Neutrophil (primary cell): ENCODE data around the gene GAD1.

Experiments
- H3K27ac ChIP-seq: fragments of 200-600 bp; sonication (generic); 2 replicates; pipeline ENCODE4 v1.5.1; 2016; ENCODE audit warnings: mild to moderate bottlenecking, moderate library complexity
- H3K27me3 ChIP-seq: fragments of 200-600 bp; sonication (generic); 2 replicates; pipeline ENCODE4 v1.6.0; 2016; ENCODE audit warnings: mild to moderate bottlenecking
- H3K36me3 ChIP-seq: fragments of 200-600 bp; sonication (generic); 2 replicates; pipeline ENCODE4 v1.5.1; 2017
- H3K4me1 ChIP-seq, 2 experiments: fragments of 200-600 bp in 1 of 2; sonication (generic) in 1 of 2; 1 replicate in 1 of 2; 2 replicates in 1 of 2; pipeline versions ENCODE4 v1.5.1 to v1.6.1; 2013 to 2016; ENCODE audit warnings: low read depth in 1 of 2, low read length in 1 of 2, mild to moderate bottlenecking in 1 of 2, moderate library complexity in 1 of 2; ENCODE audit not compliant: control insufficient read depth in 1 of 2, insufficient read depth in 1 of 2
- H3K4me3 ChIP-seq, 2 experiments: fragments of 200-600 bp in 1 of 2; sonication (generic) in 1 of 2; 1 replicate in 1 of 2; 2 replicates in 1 of 2; pipeline ENCODE4 v1.5.1; 2013 to 2016; ENCODE audit warnings: low read depth in 1 of 2, low read length in 1 of 2, mild to moderate bottlenecking in 1 of 2, moderate library complexity in 1 of 2
- H3K9me3 ChIP-seq: fragments of 200-600 bp; sonication (generic); 2 replicates; pipeline ENCODE4 v1.5.1; 2016
- TF ChIP-seq, protein P1 (sequence below): fragments of 200-600 bp; sonication (generic); IDR thresholded peaks from 2 replicates; pipeline ENCODE4 v1.5.1; 2016; ENCODE audit warnings: antibody characterized with exemption

GAD1 gene

DNA sequence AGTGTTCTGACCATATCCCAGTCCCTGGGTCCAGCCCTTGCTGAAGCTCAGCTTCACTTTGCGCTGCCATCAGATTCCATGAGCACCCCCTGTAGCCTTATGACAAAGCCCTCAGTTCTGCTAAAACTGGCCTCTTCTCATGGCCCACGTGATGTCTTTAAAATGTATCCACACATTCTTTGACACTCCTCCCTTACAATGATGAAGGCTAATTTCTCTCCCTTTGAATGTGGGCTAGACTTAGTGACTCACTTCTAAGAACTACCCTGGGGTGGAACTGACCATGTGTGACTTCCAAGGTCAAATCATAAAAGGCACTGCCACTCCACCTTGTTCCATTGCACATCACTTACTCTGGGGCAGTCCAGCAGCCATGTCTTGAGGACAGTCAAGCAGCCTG is 67.0 kb downstream of the GAD1 start:
- no peaks in the 10 kb centered on the region for H3K27me3 ChIP-seq
- no peaks in the 10 kb centered on the region for H3K9me3 ChIP-seq
- H3K27ac ChIP-seq: no peak overlapping the region
- no peaks in the 10 kb centered on the region for H3K36me3 ChIP-seq
- no peaks in the 10 kb centered on the region for H3K4me1 ChIP-seq
- no peak overlapping the region for H3K4me3 ChIP-seq
- TF ChIP-seq, protein P1, sequence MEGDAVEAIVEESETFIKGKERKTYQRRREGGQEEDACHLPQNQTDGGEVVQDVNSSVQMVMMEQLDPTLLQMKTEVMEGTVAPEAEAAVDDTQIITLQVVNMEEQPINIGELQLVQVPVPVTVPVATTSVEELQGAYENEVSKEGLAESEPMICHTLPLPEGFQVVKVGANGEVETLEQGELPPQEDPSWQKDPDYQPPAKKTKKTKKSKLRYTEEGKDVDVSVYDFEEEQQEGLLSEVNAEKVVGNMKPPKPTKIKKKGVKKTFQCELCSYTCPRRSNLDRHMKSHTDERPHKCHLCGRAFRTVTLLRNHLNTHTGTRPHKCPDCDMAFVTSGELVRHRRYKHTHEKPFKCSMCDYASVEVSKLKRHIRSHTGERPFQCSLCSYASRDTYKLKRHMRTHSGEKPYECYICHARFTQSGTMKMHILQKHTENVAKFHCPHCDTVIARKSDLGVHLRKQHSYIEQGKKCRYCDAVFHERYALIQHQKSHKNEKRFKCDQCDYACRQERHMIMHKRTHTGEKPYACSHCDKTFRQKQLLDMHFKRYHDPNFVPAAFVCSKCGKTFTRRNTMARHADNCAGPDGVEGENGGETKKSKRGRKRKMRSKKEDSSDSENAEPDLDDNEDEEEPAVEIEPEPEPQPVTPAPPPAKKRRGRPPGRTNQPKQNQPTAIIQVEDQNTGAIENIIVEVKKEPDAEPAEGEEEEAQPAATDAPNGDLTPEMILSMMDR: no peak

DNA sequence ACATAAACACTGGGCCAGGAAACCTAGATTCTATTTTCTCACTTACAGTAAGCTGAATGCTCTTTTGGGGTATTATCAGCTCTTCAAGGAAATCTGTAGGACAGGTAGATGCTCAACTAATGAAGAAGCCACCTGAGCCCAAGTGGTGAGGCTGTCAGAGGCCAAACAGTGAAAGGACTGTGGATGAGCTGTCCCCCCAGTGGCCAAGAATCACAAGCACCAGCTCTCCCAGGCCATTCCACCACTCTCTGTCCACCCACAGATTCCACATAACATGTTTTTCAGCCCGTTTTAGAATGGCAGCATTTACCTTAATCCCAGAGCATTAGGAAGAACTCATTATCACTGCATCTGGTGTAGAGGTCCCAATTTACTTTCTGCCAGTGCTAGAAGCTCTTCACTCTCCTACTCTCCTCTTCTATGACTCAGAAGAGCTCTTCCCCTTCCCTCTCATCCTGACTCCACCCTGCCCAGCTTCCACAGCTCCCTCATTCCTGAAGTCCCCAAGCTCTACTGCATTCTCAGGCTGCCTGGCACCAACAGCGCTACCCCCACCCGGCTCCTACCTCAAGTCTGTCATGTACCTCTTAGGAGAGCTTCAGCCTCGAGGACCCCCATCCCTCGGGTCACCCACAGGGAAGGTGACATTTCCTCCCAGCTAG is 68.6 kb downstream of the GAD1 start:
- TF ChIP-seq, protein P1: no peak
- Histone ChIP-seq H3K27me3 (no peaks in the 10 kb centered on the region), H3K4me1 (no peaks in the 10 kb centered on the region), H3K4me3 (no peak overlapping the region), H3K36me3 (no peaks in the 10 kb centered on the region), H3K27ac (no peak overlapping the region), H3K9me3 (no peaks in the 10 kb centered on the region)

DNA sequence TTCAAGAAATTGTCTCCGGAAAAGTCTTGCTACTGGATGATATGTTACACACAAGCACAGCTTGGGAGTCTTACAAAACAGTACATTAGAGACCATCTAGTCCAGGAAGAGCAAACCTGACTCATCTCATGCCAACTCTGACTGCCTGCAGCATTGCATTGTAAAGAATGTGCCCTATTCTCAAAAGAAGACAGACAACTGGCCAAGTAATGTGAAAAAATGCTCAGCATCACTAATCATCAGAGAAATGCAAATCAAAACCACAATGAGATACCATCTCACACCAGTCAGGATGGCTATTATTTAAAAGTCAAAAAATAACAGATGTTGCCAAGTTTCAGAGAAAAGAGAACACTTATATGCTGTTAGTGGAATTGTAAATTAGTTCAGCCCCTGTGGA is 69.7 kb downstream of the GAD1 start:
- TF ChIP-seq, protein P1: no peak
- no peak overlapping the region for H3K27ac ChIP-seq
- H3K4me1 ChIP-seq: no peaks in the 10 kb centered on the region

DNA sequence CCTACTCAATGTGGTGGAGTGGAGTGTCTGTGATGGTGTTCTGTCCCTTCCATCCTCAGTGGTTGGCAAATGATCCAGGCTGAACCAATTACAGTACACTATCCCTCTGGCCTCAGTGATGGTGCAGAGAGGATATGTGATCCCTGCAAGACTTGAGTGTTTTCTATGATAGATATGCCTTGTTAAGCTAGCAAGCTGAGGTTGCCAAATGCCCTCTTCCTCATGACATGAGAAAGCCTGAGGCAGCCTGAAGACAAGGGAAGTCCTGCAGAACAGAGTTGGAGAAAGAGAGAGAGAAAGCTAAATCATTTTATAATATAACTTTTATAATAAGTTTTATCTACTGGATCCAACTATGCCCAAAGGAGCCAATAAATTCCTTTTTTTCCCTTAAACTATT is 70.8 kb downstream of the GAD1 start:
- H3K27ac ChIP-seq: no peak overlapping the region
- TF ChIP-seq, protein P1: no peak
- no peaks in the 10 kb centered on the region for H3K27me3 ChIP-seq
- no peaks in the 10 kb centered on the region for H3K36me3 ChIP-seq
- H3K9me3 ChIP-seq: no peaks in the 10 kb centered on the region
- H3K4me3 ChIP-seq: no peak overlapping the region
- no peaks in the 10 kb centered on the region for H3K4me1 ChIP-seq

More for the DNA sequence above, 69.7 kb downstream of the GAD1 start:
- Histone ChIP-seq H3K27me3 (no peaks in the 10 kb centered on the region), H3K9me3 (no peaks in the 10 kb centered on the region), H3K36me3 (no peaks in the 10 kb centered on the region), H3K4me3 (no peak overlapping the region)

DNA sequence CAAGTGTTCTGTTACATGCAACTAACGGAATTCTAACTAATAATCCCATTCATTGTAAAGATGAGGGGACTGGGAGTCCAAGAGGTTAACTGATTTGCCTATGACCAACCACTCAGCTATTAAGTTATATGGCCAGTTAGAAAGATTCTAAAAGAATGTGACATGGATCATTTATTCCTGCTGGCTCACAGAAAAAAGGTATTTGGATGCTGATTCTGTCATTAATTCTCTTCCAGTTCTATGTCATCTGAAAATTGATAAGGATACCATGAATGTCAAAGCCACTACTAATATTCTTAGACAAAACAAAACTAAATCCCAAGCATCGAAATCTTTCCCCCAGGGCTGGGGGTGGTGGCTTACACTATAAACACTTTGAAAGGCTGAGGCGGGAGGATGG is 71.2 kb downstream of the GAD1 start:
- TF ChIP-seq, protein P1: no peak
- Histone ChIP-seq H3K9me3 (no peaks in the 10 kb centered on the region), H3K27ac (no peak overlapping the region), H3K27me3 (no peaks in the 10 kb centered on the region), H3K4me1 (no peaks in the 10 kb centered on the region), H3K36me3 (no peaks in the 10 kb centered on the region), H3K4me3 (no peak overlapping the region)
